IMR-90 (cell line): ENCODE results near the gene ANP32A. TPM values are rescaled to one million over a fixed set of nuclear protein-coding genes. Genes with fewer than 3 reads are reported as not detected.

ENCODE experiments used
- ATAC-seq: fragments of 200-7000 bp; cut with Tn5 transposase; 2 replicates; pipeline ENCODE4 v1.9.1; 2020; ENCODE audit warnings: low read depth, mild to moderate bottlenecking, moderate library complexity
- BruUV-seq: library from RNA; stranded (reverse); fragments of 400-500 nt; replicated peaks from 2 replicates; lab custom pipeline; 2021; lab: Mats Ljungman, UMichigan
- CTCF ChIA-PET: fragments of 300-600 bp; formaldehyde crosslinking; extraction: SDS; loops from one replicate; lab custom pipeline; 2021; ENCODE audit warnings: antibody characterized with exemption; lab: Yijun Ruan, JAX
- POLR2A ChIA-PET: fragments of 300-600 bp; sonication (Branson Sonifier 250); formaldehyde crosslinking; loops from one replicate; lab custom pipeline; 2022; ENCODE audit warnings: antibody characterized with exemption; ENCODE audit not compliant: unreplicated experiment; lab: Charles Lee
- DNase-seq: peaks from one replicate; pipeline ENCODE4 v3.0.0; 2013
- H2AFZ ChIP-seq: replicated peaks from 2 replicates; pipeline ENCODE3; 2013; ENCODE audit warnings: low read length, mild to moderate bottlenecking; ENCODE audit not compliant: poor library complexity
- H2AK5ac ChIP-seq: 2 replicates; pipeline ENCODE4 v1.6.1; 2013; ENCODE audit warnings: low read depth, low read length, inconsistent platforms
- H2AK9ac ChIP-seq: replicated peaks from 2 replicates; pipeline ENCODE3; 2013; ENCODE audit warnings: mild to moderate bottlenecking, low read depth, low read length, moderate library complexity; ENCODE audit not compliant: poor library complexity
- H2BK120ac ChIP-seq: 2 replicates; pipeline ENCODE4 v1.6.1; 2013; ENCODE audit warnings: low read depth, low read length, inconsistent platforms
- H2BK15ac ChIP-seq: 3 replicates; pipeline ENCODE4 v1.6.1; 2013; ENCODE audit warnings: low read depth, low read length, inconsistent platforms
- H2BK20ac ChIP-seq: 2 replicates; pipeline ENCODE4 v1.6.1; 2013; ENCODE audit warnings: low read depth, mild to moderate bottlenecking, inconsistent platforms, low read length, moderate library complexity
- H2BK5ac ChIP-seq: 2 replicates; pipeline ENCODE4 v1.6.1; 2013; ENCODE audit warnings: mild to moderate bottlenecking, low read depth, low read length, inconsistent platforms; ENCODE audit not compliant: poor library complexity, severe bottlenecking
- H3K14ac ChIP-seq: replicated peaks from 2 replicates; pipeline ENCODE4 v1.6.1; 2013; ENCODE audit warnings: low read depth, low read length, inconsistent platforms
- H3K18ac ChIP-seq: 2 replicates; pipeline ENCODE4 v1.6.1; 2013; ENCODE audit warnings: low read depth, low read length, control low read depth
- H3K23ac ChIP-seq: 2 replicates; pipeline ENCODE4 v1.6.1; 2013; ENCODE audit warnings: low read depth, low read length, inconsistent platforms
- H3K27ac ChIP-seq: 2 replicates; pipeline ENCODE4 v1.5.1; 2013; ENCODE audit warnings: mild to moderate bottlenecking, control low read depth, low read length; ENCODE audit not compliant: insufficient read depth
- H3K27me3 ChIP-seq: 2 replicates; pipeline ENCODE4 v1.6.1; 2013; ENCODE audit warnings: low read length; ENCODE audit not compliant: control insufficient read depth, insufficient read depth
- H3K36me3 ChIP-seq: 2 replicates; pipeline ENCODE4 v1.6.1; 2013; ENCODE audit warnings: low read length, mixed read lengths; ENCODE audit not compliant: control insufficient read depth, insufficient read depth
- H3K4ac ChIP-seq: 2 replicates; pipeline ENCODE4 v1.6.1; 2013; ENCODE audit warnings: low read depth, low read length, inconsistent platforms
- H3K4me1 ChIP-seq: 2 replicates; pipeline ENCODE4 v1.6.1; 2013; ENCODE audit warnings: low read length, mixed read lengths; ENCODE audit not compliant: control insufficient read depth, insufficient read depth
- H3K4me2 ChIP-seq: 2 replicates; pipeline ENCODE4 v1.6.1; 2013; ENCODE audit warnings: low read depth, mild to moderate bottlenecking, control low read depth, low read length, moderate library complexity
- H3K4me3 ChIP-seq: 2 replicates; pipeline ENCODE4 v1.5.1; 2013; ENCODE audit warnings: low read depth, mild to moderate bottlenecking, control low read depth, low read length, moderate library complexity; ENCODE audit not compliant: insufficient read depth
- H3K56ac ChIP-seq: 2 replicates; pipeline ENCODE4 v1.6.1; 2013; ENCODE audit warnings: low read length, inconsistent platforms; ENCODE audit not compliant: insufficient read depth; ENCODE audit errors: extremely low read depth
- H3K79me1 ChIP-seq, 2 experiments: 2 replicates each; pipeline ENCODE4 v1.6.1; 2013; ENCODE audit warnings: low read length in 2 of 2, inconsistent platforms in 1 of 2, low read depth in 1 of 2
- H3K9ac ChIP-seq: 2 replicates; pipeline ENCODE4 v1.6.1; 2013; ENCODE audit warnings: low read depth, low read length, control low read depth
- H3K9me1 ChIP-seq: 2 replicates; pipeline ENCODE4 v1.6.1; 2013; ENCODE audit warnings: low read length, inconsistent platforms; ENCODE audit not compliant: insufficient read depth
- H3K9me3 ChIP-seq: 2 replicates; pipeline ENCODE4 v1.6.1; 2013; ENCODE audit warnings: low read length; ENCODE audit not compliant: control insufficient read depth, insufficient read depth
- H4K20me1 ChIP-seq: 2 replicates; pipeline ENCODE4 v1.6.1; 2013; ENCODE audit warnings: low read length, inconsistent platforms; ENCODE audit not compliant: insufficient read depth
- H4K5ac ChIP-seq: 2 replicates; pipeline ENCODE4 v1.6.1; 2013; ENCODE audit warnings: mild to moderate bottlenecking, low read depth, low read length, control low read depth
- H4K8ac ChIP-seq, 2 experiments: 2 replicates each; pipeline ENCODE4 v1.6.1; 2013; ENCODE audit warnings: low read depth in 2 of 2, low read length in 2 of 2, control low read depth in 1 of 2, inconsistent platforms in 1 of 2
- H4K91ac ChIP-seq: 2 replicates; pipeline ENCODE4 v1.6.1; 2013; ENCODE audit warnings: low read depth, low read length, inconsistent platforms; ENCODE audit not compliant: insufficient read depth
- BHLHE40 ChIP-seq: fragments of 150-350 bp; IDR thresholded peaks from 2 replicates; pipeline ENCODE4 v1.6.1; 2016; ENCODE audit warnings: mild to moderate bottlenecking, low read depth, low read length
- CTCF ChIP-seq: conservative IDR thresholded peaks from 2 replicates; pipeline ENCODE4 v1.5.1; 2012; ENCODE audit warnings: mild to moderate bottlenecking, low read depth, low read length, improper control_type of control experiment
- FOS ChIP-seq: fragments of 150-350 bp; IDR thresholded peaks from 2 replicates; pipeline ENCODE4 v1.6.1; 2016; ENCODE audit warnings: low read depth, low read length
- MAFK ChIP-seq: IDR thresholded peaks from 2 replicates; pipeline ENCODE4 v1.6.1; 2012; ENCODE audit warnings: low read depth, low read length, improper control_type of control experiment
- NFE2L2 ChIP-seq: fragments of 150-350 bp; IDR thresholded peaks from 2 replicates; pipeline ENCODE4 v1.6.1; 2016; ENCODE audit warnings: low read depth, mild to moderate bottlenecking, low read length
- RCOR1 ChIP-seq: IDR thresholded peaks from 2 replicates; pipeline ENCODE4 v1.6.1; 2012; ENCODE audit warnings: mild to moderate bottlenecking, low read length, improper control_type of control experiment; ENCODE audit not compliant: insufficient replicate concordance
- WGBS, 2 experiments: methylation state at CpG; one replicate each; pipeline versions ENCODE4 v1.1.5 to v1.1.7; 2013; ENCODE audit warnings: missing lambda C conversion rate in 2 of 2; ENCODE audit not compliant: insufficient read length in 1 of 2; ENCODE audit errors: extremely low coverage in 2 of 2; 5-methylcytosine and 5-hydroxymethylcytosine counted together
- dilution Hi-C: fragments of 300-500 bp; cut with HindIII; formaldehyde crosslinking; loops from one replicate; pipeline ENCODE4 v1.14.3; 2018; ENCODE audit warnings: low sequenced_read_pairs; ENCODE audit not compliant: unreplicated experiment
- in situ Hi-C: fragments of 300-500 bp; cut with MboI; formaldehyde crosslinking; loops from 3 replicates; pipeline ENCODE4 v1.14.3; 2019; ENCODE audit warnings: low sequenced_read_pairs, inconsistent platforms, mixed read lengths
- intact Hi-C: fragments of 100-400 bp; cut with micrococcal nuclease; formaldehyde crosslinking; loops from 2 replicates; pipeline ENCODE4 v1.10.0; 2022
- polyA plus RNA-seq, 3 experiments: library from polyadenylated mRNA; depleted of rRNA; stranded (reverse); fragments of >200 nt; gene quantifications; 2 replicates each; pipeline ENCODE4 v1.2.3, GENCODE V29; 2012; ENCODE audit warnings: low replicate concordance in 1 of 3
- total RNA-seq: library from RNA; depleted of rRNA; stranded (reverse); fragments of >200 nt; gene quantifications from 2 replicates; pipeline ENCODE4 v1.2.3, GENCODE V29; 2012

The ANP32A gene
- total and polyA plus RNA-seq, 2 of the 4 experiments (the other 2 are of a cell fraction) = 62.4 to 72.8 TPM

- in situ Hi-C loops (no loop called here), intact Hi-C loops (no loop called here), dilution Hi-C loops (no loop called here)
- Histone ChIP-seq H3K27ac (no peak overlapping the region), H3K4ac (no peak overlapping the region), H2BK20ac (no peak overlapping the region), H3K4me2 (no peak overlapping the region), H3K14ac (no peak overlapping the region), H2AK5ac (no peak overlapping the region), H3K18ac (no peak overlapping the region), H3K27me3 (peaks cover 7% of the 10 kb centered on the region; the same call in 1 of the 2 replicates), H2AFZ (no peak overlapping the region), H3K4me1 (no peaks in the 10 kb centered on the region), H3K36me3 (no peaks in the 10 kb centered on the region), H2BK15ac (no peak overlapping the region), H3K9me1 (no peaks in the 10 kb centered on the region), H4K91ac (no peak overlapping the region), H3K9me3 (no peaks in the 10 kb centered on the region), H3K79me1 (no peaks in the 10 kb centered on the region), H4K20me1 (no peaks in the 10 kb centered on the region), H4K8ac (no peak overlapping the region), H3K23ac (no peak overlapping the region), H3K9ac (no peak overlapping the region), H2BK120ac (no peak overlapping the region), H3K4me3 (no peak overlapping the region), H3K56ac (no peak overlapping the region), H2BK5ac (no peak overlapping the region), H4K5ac (no peak overlapping the region), H2AK9ac (no peak overlapping the region)
- no peak for TF ChIP-seq RCOR1
- no peak for TF ChIP-seq NFE2L2
- no peak for TF ChIP-seq MAFK
- TF ChIP-seq CTCF = no peak
- no peak for TF ChIP-seq FOS
- no peak for TF ChIP-seq BHLHE40
- ATAC-seq (no peak), DNase-seq (no peak)
- BruUV-seq = no TSS peak
- POLR2A ChIA-PET = no interaction called here
- CTCF ChIA-PET = no interaction called here
- WGBS, 2 experiments = no CpG with 5 or more reads among the region's 2 CpGs
Measured at GRCh38 chr15:68755731-68756130, 65.0 kb downstream of the ANP32A start.
